Heart left ventricle (tissue), 16 donors: ENCODE data around the gene HPSE. TPM values are rescaled to one million over a fixed set of nuclear protein-coding genes. Genes with fewer than 3 reads are reported as not detected.

ENCODE experiments used
- ATAC-seq, 4 donors: fragments of 200-7000 bp; cut with Tn5 transposase; one replicate each; pipeline ENCODE4 v1.9.1; 2020 to 2022; ENCODE audit warnings: moderate library complexity in 4 of 4, mild to moderate bottlenecking in 3 of 4, moderate number of reproducible peaks in 1 of 4
- DNase-seq, 5 donors: peaks; one replicate each; pipeline ENCODE4 v3.0.0-alpha.2; 2020
- H3K27ac ChIP-seq, 12 donors: fragments of 200-600 bp; sonication (generic) in 4 of 12; one replicate each; pipeline versions ENCODE4 v1.5.0 to v1.8.0; 2016 to 2022; ENCODE audit warnings: mild to moderate bottlenecking in 2 of 12
- H3K27me3 ChIP-seq, 9 donors: fragments of 200-600 bp; sonication (generic) in 2 of 9; one replicate each; pipeline versions ENCODE4 v1.5.1 to v1.8.0; 2016 to 2022; ENCODE audit warnings: mild to moderate bottlenecking in 3 of 9
- H3K36me3 ChIP-seq, 9 donors: fragments of 200-600 bp; sonication (generic) in 2 of 9; one replicate each; pipeline versions ENCODE4 v1.5.0 to v1.8.0; 2018 to 2022; ENCODE audit warnings: mild to moderate bottlenecking in 2 of 9
- H3K4me1 ChIP-seq, 12 donors: fragments of 200-600 bp; sonication (generic) in 4 of 12; one replicate each; pipeline versions ENCODE4 v1.5.0 to v1.8.0; 2016 to 2022; ENCODE audit warnings: mild to moderate bottlenecking in 3 of 12
- H3K4me3 ChIP-seq, 12 donors: fragments of 200-600 bp; sonication (generic) in 4 of 12; one replicate each; pipeline versions ENCODE4 v1.5.0 to v1.8.0; 2017 to 2022; ENCODE audit warnings: mild to moderate bottlenecking in 9 of 12, moderate library complexity in 4 of 12
- H3K9me3 ChIP-seq, 12 donors: fragments of 200-600 bp; sonication (generic) in 4 of 12; one replicate each; pipeline versions ENCODE4 v1.5.0 to v1.8.0; 2016 to 2022; ENCODE audit warnings: mild to moderate bottlenecking in 1 of 12
- POLR2A ChIP-seq, 2 donors: fragments of 450-650 bp; IDR thresholded peaks; one replicate each; pipeline ENCODE4 v1.6.1; 2017; ENCODE audit warnings: antibody characterized with exemption in 2 of 2, mild to moderate bottlenecking in 2 of 2, moderate library complexity in 2 of 2
- WGBS, 4 donors: extraction: QIAGEN DNeasy Blood & Tissue Kit in 2 of 4; methylation state at CpG; one replicate each; pipeline versions ENCODE4 v1.1.5 to v1.1.7; 2013 to 2018; 5-methylcytosine and 5-hydroxymethylcytosine counted together
- intact Hi-C, 10 donors: fragments of 100-400 bp; cut with DNase I; formaldehyde crosslinking; loops; one replicate each; pipeline versions ENCODE4 v1.11.1 to v1.14.2; 2022
- polyA plus RNA-seq, 2 donors: library from polyadenylated mRNA; stranded (reverse); fragments of 200-250 nt; gene quantifications; one replicate each; pipeline ENCODE4 v1.2.3, GENCODE V29; 2013
- total RNA-seq, 9 donors: library from RNA; depleted of rRNA in 2 of 9; stranded (reverse); fragments of >200 nt in 2 of 9; fragmentation: NEBNext Ultra II Directional in 3 of 9; extraction: Animal tissue kit (Norgen Biotek cat#: 25700) in 3 of 9; gene quantifications; one replicate each; pipeline versions ENCODE4 v1.1.0 to v1.2.4, GENCODE V29; 2016 to 2023
- TF ChIP-seq, protein P1 (sequence below), 12 donors: fragments of 200-600 bp; sonication (generic) in 4 of 12; IDR thresholded peaks; one replicate each; pipeline versions ENCODE4 v1.5.0 to v1.8.0; 2018 to 2022; ENCODE audit warnings: antibody characterized with exemption in 12 of 12, mild to moderate bottlenecking in 5 of 12
- donor health status: ischemic (EF 13 %, LVEDD 7.1; RV severe dilation, severe dysfunction).
- donor health status: healthy with polysubstance abuse.
- donor health status: DM: no; HTN: yes; CAD: no.
- donor health status: DM: no; HTN: no; CAD: no.
- donor health status: ischemic (EF 25% LVEDD 6.9; RV normal size, moderate dysfunction).
- donor health status: ischemic (EF 25% LVEDD 5.7; RV mildly dilated, moderate dysfunction).
- donor health status: healthy.
- donor health status: DM: yes; HTN: yes; CAD: no.
- donor health status: ischemic (EF 35%, LVEDD 5.7; RV mildly dilated, moderate dysfunction).
- donor health status: nonischemic (EF 11% LVEDD 7.7; RV severe dilation, severe dysfunction).
- donor health status: DM: yes; HTN: yes; CAD: no.
- donor health status: PGD.
- donor health status: ischemic (EF 29% LVEDD 5.4; RV normal size, mild dysfunction).
- donor health status: nonischemic (EF 23%, LVEDD 6.1; RV moderate dilation, normal function).

HPSE gene
- total and polyA plus RNA-seq, 11 donors, result 0.15 to 6.2 (median 0.65) TPM

GRCh38 chr4:83339573-83339972 is 4.9 kb upstream of the HPSE start:
- H3K36me3 ChIP-seq, result no peaks in the 10 kb centered on the region
- 85 to 93% (median 91%) methylated on average over 6 of the region's 6 CpGs for WGBS, 4 donors
- H3K4me1 ChIP-seq, result peaks cover 0 to 13% (median 4%) of the 10 kb centered on the region in 12 donors
- ATAC-seq (no peak), DNase-seq (no peak)
- intact Hi-C loops, result no loop called here
- peaks cover 0 to 18% (median 3%) of the 10 kb centered on the region in 12 donors for H3K9me3 ChIP-seq
- TF ChIP-seq POLR2A (IDR thresholded peaks at IDR 0.05), result no peak
- TF ChIP-seq, protein P1, sequence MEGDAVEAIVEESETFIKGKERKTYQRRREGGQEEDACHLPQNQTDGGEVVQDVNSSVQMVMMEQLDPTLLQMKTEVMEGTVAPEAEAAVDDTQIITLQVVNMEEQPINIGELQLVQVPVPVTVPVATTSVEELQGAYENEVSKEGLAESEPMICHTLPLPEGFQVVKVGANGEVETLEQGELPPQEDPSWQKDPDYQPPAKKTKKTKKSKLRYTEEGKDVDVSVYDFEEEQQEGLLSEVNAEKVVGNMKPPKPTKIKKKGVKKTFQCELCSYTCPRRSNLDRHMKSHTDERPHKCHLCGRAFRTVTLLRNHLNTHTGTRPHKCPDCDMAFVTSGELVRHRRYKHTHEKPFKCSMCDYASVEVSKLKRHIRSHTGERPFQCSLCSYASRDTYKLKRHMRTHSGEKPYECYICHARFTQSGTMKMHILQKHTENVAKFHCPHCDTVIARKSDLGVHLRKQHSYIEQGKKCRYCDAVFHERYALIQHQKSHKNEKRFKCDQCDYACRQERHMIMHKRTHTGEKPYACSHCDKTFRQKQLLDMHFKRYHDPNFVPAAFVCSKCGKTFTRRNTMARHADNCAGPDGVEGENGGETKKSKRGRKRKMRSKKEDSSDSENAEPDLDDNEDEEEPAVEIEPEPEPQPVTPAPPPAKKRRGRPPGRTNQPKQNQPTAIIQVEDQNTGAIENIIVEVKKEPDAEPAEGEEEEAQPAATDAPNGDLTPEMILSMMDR (IDR thresholded peaks at IDR 0.05), result no peak
- H3K27me3 ChIP-seq, result peaks cover 0 to 21% (median 2%) of the 10 kb centered on the region in 9 donors
- H3K27ac ChIP-seq, result no peak overlapping the region
- H3K4me3 ChIP-seq, result no peak overlapping the region

DNA sequence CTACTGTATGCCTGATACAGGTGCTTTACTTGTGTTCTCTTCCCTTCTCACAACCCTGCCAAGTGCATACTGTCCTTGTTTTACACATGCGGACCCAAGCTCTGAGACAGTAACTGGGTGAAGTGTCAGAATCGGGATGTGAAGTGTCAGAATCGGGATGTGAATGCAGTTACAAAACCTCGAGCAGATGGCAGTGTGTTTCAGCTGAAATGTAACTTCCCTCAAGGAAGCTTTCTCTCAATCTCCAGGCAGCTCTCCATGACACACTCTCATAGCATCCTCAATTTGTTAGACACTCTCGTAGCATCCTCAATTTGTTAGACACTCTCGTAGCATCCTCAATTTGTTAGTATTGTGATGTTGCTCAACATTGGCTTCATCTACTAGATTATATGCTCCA is 1.1 kb upstream of the HPSE start:
- intact Hi-C loops, result no loop called here
- DNase-seq (no peak), ATAC-seq (no peak)
- no peaks in the 10 kb centered on the region for H3K36me3 ChIP-seq
- H3K27me3 ChIP-seq, result peaks cover 0 to 35% (median 7%) of the 10 kb centered on the region in 9 donors
- H3K4me1 ChIP-seq, result peaks cover 0 to 30% (median 7%) of the 10 kb centered on the region in 12 donors
- H3K27ac ChIP-seq, result no peak overlapping the region
- TF ChIP-seq, protein P1 (IDR thresholded peaks at IDR 0.05), result no peak
- TF ChIP-seq POLR2A (IDR thresholded peaks at IDR 0.05), result no peak
- H3K4me3 ChIP-seq, result peak overlapping the region in 2 of 12 donors; percentile 48 to 57
- peaks cover 0 to 18% (median 3%) of the 10 kb centered on the region in 12 donors for H3K9me3 ChIP-seq
- 33 to 42% (median 37%) methylated on average over 6 of the region's 6 CpGs for WGBS, 4 donors

DNA sequence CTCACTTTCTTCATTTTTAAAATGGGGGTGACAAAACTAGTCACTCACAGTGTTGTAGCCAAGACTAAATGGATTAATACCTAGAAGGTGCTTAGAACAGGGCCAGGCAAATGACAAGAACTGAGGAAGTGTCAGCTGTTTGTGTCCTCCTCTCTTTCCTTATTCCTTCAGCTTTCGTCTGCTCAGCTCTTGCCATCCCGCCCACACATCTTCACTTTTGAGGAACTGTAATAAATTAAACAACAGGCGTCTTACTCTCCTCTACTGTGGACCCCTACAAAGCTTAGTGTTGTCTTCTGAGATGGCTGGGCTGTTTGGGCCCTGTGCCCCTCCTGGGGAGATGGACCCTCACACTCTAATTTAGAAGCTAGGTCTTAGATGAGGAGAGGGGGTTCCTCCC is 2.7 kb downstream of the HPSE start:
- intact Hi-C loops, result no loop called here
- ATAC-seq (no peak), DNase-seq (no peak)
- 54 to 80% (median 71%) methylated on average over 3 of the region's 3 CpGs for WGBS, 4 donors
- no peak for TF ChIP-seq POLR2A (IDR thresholded peaks at IDR 0.05)
- TF ChIP-seq, protein P1 (IDR thresholded peaks at IDR 0.05), result no peak
- peaks cover 0 to 39% (median 7%) of the 10 kb centered on the region in 12 donors for H3K4me1 ChIP-seq
- no peaks in the 10 kb centered on the region for H3K9me3 ChIP-seq
- H3K27ac ChIP-seq, result no peak overlapping the region
- peaks cover 0 to 49% (median 7%) of the 10 kb centered on the region in 9 donors for H3K27me3 ChIP-seq
- H3K4me3 ChIP-seq, result no peak overlapping the region
- no peaks in the 10 kb centered on the region for H3K36me3 ChIP-seq

GRCh38 chr4:83329521-83330110 is 5.0 kb downstream of the HPSE start:
- intact Hi-C loops, result no loop called here
- no peak for DNase-seq
- 62 to 72% (median 67%) methylated on average over 5 of the region's 5 CpGs for WGBS, 4 donors
- no peak for TF ChIP-seq POLR2A (IDR thresholded peaks at IDR 0.05)
- TF ChIP-seq, protein P1 (IDR thresholded peaks at IDR 0.05), result no peak
- Histone ChIP-seq H3K4me1 (peaks cover 0 to 26% (median 4%) of the 10 kb centered on the region in 12 donors), H3K4me3 (no peak overlapping the region), H3K27ac (peak overlapping the region in 1 of 12 donors; percentile 17), H3K27me3 (peaks cover 0 to 44% (median 4%) of the 10 kb centered on the region in 9 donors), H3K9me3 (no peaks in the 10 kb centered on the region), H3K36me3 (no peaks in the 10 kb centered on the region)
- no peak for ATAC-seq
